Muscle of leg (tissue), 11 donors: ENCODE measurements around the gene ESCO1. TPM values are rescaled to one million over a fixed set of nuclear protein-coding genes. Genes with fewer than 3 reads are reported as not detected.

ENCODE experiments used
- DNase-seq: peaks from one replicate; pipeline ENCODE4 v3.0.0; 2013
- H3K27ac ChIP-seq: one replicate; pipeline ENCODE4 v1.5.1; 2013; ENCODE audit warnings: mild to moderate bottlenecking, low read length, control low read depth
- H3K27me3 ChIP-seq: one replicate; pipeline ENCODE4 v1.6.1; 2013; ENCODE audit warnings: low read length; ENCODE audit not compliant: control insufficient read depth, insufficient read depth
- H3K36me3 ChIP-seq: one replicate; pipeline ENCODE4 v1.6.1; 2013; ENCODE audit warnings: low read length; ENCODE audit not compliant: control insufficient read depth, insufficient read depth
- H3K4me1 ChIP-seq: one replicate; pipeline ENCODE4 v1.6.1; 2013; ENCODE audit warnings: low read length; ENCODE audit not compliant: control insufficient read depth, insufficient read depth
- H3K4me3 ChIP-seq: one replicate; pipeline ENCODE4 v1.5.1; 2013; ENCODE audit warnings: low read length, control low read depth
- H3K9me3 ChIP-seq: replicated peaks from 2 replicates; pipeline ENCODE4 v1.6.1; 2013; ENCODE audit warnings: low read depth, low read length; ENCODE audit not compliant: control insufficient read depth
- WGBS: methylation state at CpG from one replicate; pipeline ENCODE4 v1.1.5; 2013; ENCODE audit warnings: missing lambda C conversion rate; ENCODE audit not compliant: insufficient coverage; 5-methylcytosine and 5-hydroxymethylcytosine counted together
- polyA plus RNA-seq, 8 donors: library from polyadenylated mRNA; unstranded; fragments of 120-200 nt; gene quantifications; one replicate each; pipeline versions ENCODE4 v1.2.1 to v1.2.3, GENCODE V29; 2013; ENCODE audit warnings: inconsistent platforms in 1 of 8, low replicate concordance in 1 of 8; ENCODE audit not compliant: insufficient read length in 8 of 8, insufficient read depth in 1 of 8
- total RNA-seq: library from RNA; stranded (reverse); fragments of 120-200 nt; gene quantifications from one replicate; pipeline ENCODE4 v1.2.4, GENCODE V29; 2013

ESCO1 gene
- total and polyA plus RNA-seq, 9 donors = 16.9 to 28.5 (median 19.3) TPM

DNA sequence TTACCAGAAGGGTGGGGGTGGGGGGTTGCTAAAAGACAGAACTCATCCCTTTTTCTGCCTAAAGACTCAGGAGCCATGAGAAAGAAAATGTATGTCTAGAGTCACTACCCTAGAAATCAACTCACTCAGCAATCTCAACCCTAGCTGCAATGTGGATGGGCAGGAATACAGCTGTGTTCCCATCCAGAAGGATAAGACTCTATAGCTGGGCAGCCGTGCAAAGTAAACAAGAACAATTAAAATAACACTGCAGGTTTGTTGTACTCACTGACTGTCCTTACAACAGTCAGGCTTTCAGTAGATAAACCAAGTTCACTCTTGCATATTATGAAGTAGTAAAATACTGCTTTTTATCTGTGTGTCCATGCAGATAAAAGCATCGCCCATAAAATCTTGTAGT lies 74.0 kb downstream of the ESCO1 start:
- Histone ChIP-seq H3K9me3 (no peaks in the 10 kb centered on the region), H3K27me3 (no peaks in the 10 kb centered on the region), H3K4me3 (no peak overlapping the region), H3K27ac (no peak overlapping the region), H3K36me3 (peaks cover 24% of the 10 kb centered on the region), H3K4me1 (no peaks in the 10 kb centered on the region)
- WGBS = no CpG with 5 or more reads among the region's 2 CpGs
- no peak for DNase-seq

DNA sequence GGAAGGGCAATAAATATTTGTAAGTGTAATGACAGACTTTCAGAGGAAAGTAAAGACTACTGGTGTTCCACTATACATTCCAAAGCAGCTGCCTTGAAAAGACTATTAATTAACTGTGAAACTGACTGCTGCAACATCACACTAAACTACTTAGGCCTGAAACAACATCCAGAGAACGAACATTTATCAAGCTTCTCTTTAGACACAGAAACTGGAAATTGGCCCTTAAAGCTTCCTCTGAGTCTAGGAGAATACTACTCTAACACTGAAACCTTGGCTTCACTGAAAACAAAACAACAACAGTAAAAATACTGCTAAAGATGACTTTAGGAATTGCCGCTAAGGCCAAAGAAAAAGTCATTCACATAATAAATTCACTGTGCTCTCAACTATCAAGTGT lies 74.6 kb downstream of the ESCO1 start:
- Histone ChIP-seq H3K36me3 (peaks cover 20% of the 10 kb centered on the region), H3K27me3 (no peaks in the 10 kb centered on the region), H3K4me3 (no peak overlapping the region), H3K9me3 (no peaks in the 10 kb centered on the region), H3K4me1 (no peaks in the 10 kb centered on the region), H3K27ac (no peak overlapping the region)
- 33% methylated on average over 1 of the region's 2 CpGs for WGBS
- no peak for DNase-seq

DNA sequence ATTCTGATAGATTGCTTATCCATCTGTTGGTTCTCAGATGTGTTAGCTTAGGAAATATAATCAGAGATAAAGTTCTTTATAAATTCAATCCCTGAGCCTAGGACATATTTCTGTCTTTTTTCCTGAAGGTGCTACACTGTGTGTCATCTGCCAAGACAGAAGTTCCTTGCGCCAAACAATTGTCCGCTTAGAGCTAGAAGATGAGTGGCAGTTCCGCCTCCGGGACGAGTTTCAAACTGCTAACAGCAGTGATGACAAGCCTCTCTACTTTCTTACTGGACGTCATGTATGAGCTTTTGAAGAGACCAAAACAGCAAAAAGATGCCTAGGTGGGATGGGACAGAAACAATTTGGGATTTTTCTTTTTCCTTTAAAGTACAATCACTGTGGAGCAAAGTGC lies 78.0 kb downstream of the ESCO1 start:
- Histone ChIP-seq H3K4me3 (no peak overlapping the region), H3K36me3 (peaks cover 15% of the 10 kb centered on the region), H3K4me1 (no peaks in the 10 kb centered on the region), H3K27ac (no peak overlapping the region), H3K27me3 (no peaks in the 10 kb centered on the region), H3K9me3 (no peaks in the 10 kb centered on the region)
- no CpG with 5 or more reads among the region's 6 CpGs for WGBS
- no peak for DNase-seq

DNA sequence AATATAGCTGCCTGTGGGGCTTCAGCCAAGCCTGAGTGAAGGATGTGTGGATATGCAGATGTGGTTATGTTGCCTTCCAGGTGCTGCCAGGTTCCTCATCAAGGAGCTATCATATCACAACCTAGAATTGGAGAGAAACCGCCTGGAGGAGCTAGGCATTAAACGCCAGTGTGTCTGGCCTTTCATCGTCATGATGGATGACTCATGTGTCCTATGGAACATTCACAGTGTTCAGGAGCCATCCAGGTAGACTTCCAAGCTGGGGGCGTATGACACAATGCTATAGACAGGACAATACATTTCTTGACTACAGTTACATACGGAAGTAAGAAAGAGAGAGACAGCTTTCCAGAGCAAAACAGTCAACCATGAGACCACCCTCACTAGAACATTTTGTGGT lies 86.8 kb downstream of the ESCO1 start:
- Histone ChIP-seq H3K27ac (no peak overlapping the region), H3K4me1 (no peaks in the 10 kb centered on the region), H3K36me3 (peaks cover 15% of the 10 kb centered on the region), H3K27me3 (no peaks in the 10 kb centered on the region), H3K4me3 (no peak overlapping the region), H3K9me3 (peaks cover 4% of the 10 kb centered on the region)
- WGBS = 88% methylated on average over 3 of the region's 5 CpGs
- DNase-seq = no peak

DNA sequence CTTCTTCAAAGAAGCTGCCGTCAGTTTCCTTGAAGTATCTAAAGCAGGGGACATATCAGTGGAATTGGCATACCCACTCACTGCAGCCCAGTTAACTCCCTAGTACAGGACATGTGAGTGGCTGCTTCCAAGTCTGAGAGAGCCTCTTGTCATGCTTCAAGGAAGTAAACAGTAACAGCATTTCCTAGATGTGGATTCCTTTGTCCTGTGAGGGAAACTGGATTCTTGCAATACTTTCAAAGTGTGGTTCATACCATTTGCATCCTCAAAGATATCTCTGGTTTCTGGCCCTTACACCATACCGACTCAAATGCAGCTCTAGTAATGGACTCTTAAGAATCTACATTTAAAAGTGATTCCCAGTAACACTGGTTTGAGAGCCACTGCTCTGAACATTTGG lies 87.2 kb downstream of the ESCO1 start:
- Histone ChIP-seq H3K27me3 (no peaks in the 10 kb centered on the region), H3K36me3 (peaks cover 15% of the 10 kb centered on the region)
- 83% methylated on average over 1 of the region's 2 CpGs for WGBS

DNA sequence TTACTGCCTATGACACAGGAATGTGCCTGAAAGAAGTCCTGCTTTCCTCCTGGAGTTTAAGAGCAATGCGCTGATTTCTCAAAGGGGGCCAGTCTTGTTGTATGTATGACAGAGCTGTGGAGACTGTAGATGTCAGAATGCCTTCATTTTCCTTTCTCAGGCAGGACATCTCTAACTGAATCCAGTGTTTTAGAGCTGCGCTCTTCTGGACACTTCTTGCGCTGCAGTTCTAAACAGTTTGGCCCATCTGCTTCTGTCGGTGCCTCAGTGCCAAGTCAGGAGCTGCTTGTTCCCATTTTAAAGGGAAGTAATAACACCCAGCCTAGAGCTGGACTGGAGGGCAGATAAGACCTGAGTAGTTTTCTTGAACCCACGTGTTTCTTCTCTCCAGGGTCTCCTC lies 91.4 kb downstream of the ESCO1 start:
- Histone ChIP-seq H3K27me3 (no peaks in the 10 kb centered on the region), H3K9me3 (peaks cover 4% of the 10 kb centered on the region), H3K4me1 (peaks cover 5% of the 10 kb centered on the region), H3K4me3 (no peak overlapping the region), H3K36me3 (peaks cover 7% of the 10 kb centered on the region), H3K27ac (no peak overlapping the region)
- DNase-seq = no peak
- 93% methylated on average over 3 of the region's 5 CpGs for WGBS

More for the DNA sequence above, 87.2 kb downstream of the ESCO1 start:
- no peak for DNase-seq
- Histone ChIP-seq H3K4me1 (no peaks in the 10 kb centered on the region), H3K9me3 (peaks cover 4% of the 10 kb centered on the region), H3K4me3 (no peak overlapping the region), H3K27ac (no peak overlapping the region)

DNA sequence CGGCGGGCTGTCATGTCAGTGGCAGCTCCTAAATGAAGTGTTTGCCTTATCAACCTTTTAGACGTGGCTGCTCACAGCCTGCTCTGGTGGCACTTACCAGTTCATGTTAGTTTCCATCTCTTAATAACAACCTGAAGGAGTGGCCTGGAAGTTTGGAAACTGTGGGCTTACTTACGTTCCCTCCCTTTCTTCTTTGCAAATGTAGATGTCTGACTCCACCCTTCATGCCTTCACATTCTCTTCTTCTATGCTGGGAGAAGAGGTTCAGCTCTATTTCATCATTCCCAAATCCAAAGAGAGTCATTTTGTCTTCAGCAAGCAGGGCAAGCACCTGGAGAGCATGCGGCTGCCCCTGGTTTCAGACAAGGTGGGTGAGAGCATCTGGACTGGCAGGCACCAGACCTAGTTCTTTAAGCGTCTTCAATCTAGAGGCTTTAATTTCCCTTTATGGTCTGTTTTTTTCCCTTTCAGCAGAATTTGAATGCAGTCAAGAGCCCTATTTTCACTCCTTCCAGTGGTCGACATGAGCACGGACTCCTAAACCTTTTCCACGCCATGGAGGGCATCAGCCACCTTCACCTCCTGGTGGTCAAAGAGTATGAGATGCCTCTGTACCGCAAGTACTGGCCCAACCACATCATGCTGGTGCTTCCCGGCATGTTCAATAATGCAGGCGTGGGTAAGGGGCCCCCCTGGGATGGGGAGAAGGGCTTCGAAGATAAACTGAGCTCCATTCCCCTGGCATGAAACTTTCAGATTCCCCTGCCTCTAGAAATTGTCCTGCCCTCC lies 92.4 kb downstream of the ESCO1 start:
- Histone ChIP-seq H3K36me3 (peaks cover 5% of the 10 kb centered on the region), H3K27ac (no peak overlapping the region), H3K4me3 (no peak overlapping the region), H3K27me3 (no peaks in the 10 kb centered on the region), H3K4me1 (peaks cover 5% of the 10 kb centered on the region), H3K9me3 (peaks cover 4% of the 10 kb centered on the region)
- 95% methylated on average over 5 of the region's 13 CpGs for WGBS
- DNase-seq = no peak

DNA sequence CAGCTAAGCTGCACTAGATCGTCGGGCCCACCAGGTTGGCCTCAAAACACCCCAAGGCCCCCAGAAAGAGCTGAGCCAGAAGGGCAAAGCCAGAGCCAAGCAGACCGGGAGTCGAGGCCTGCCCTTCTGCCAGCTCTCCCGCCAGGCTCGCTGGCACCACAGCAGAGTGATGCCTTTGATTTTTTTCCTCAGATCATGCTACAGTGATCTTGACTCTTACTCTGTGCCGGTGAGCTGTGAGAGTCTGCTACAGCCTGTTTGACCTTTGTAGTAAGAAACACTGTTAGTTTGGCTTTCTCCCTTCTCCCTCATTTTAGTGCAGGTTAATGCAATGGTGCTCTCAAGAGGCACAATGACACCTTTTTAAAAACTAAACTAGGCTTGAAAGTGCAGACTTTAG lies 97.8 kb downstream of the ESCO1 start:
- H3K27ac ChIP-seq = no peak overlapping the region
- H3K9me3 ChIP-seq = no peaks in the 10 kb centered on the region
- 72% methylated on average over 6 of the region's 7 CpGs for WGBS
- no peak for DNase-seq
- H3K4me1 ChIP-seq = peaks cover 10% of the 10 kb centered on the region
- H3K4me3 ChIP-seq = no peak overlapping the region
- H3K36me3 ChIP-seq = no peaks in the 10 kb centered on the region
- no peaks in the 10 kb centered on the region for H3K27me3 ChIP-seq

DNA sequence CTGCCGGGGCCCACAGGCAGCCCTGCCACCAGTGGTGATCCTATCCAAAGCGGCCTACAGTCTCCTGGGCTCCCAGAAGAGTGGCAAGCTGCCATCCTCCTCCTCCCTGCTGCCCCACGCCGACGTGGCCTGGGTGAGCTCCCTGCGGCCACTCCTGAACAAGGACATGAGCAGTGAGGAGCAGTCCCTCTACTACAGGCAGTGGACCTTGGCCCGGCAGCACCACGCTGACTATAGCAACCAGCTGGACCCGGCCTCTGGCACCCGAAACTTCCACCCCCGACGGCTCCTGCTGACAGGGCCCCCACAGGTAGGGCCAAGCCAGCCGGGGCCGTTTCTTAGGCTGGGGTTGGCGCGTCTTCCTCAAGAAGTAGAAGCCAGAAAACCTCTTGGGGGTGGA lies 100.5 kb downstream of the ESCO1 start:
- no peak for DNase-seq
- 81% methylated on average over 14 of the region's 16 CpGs for WGBS
- Histone ChIP-seq H3K27ac (no peak overlapping the region), H3K4me1 (peaks cover 6% of the 10 kb centered on the region), H3K27me3 (no peaks in the 10 kb centered on the region), H3K4me3 (no peak overlapping the region), H3K36me3 (no peaks in the 10 kb centered on the region), H3K9me3 (no peaks in the 10 kb centered on the region)

DNA sequence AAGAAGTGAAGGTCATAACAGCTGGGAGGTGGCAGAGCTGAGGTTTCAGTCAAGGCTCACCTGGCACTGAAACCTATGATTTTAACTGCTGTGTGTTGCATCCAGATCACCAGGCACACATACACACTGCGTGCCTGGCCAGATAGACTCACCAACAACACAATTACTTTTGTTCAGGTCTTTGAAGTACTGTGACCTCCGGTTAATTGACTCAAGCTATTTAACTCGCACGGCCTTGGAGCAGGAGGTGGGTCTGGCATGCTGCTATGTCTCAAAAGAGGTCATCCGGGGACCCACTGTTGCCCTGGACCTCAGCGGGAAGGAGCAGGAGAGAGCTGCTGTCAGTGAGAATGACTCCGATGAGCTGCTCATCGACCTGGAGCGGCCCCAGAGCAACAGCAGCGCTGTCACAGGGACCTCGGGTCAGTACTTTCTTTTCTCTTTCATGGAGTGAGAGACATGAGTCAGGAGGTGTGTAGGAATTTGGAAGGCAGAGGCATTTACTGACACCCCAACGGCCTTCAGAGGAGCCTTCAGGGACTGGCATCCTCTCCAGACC lies 104.1 kb downstream of the ESCO1 start:
- Histone ChIP-seq H3K27me3 (no peaks in the 10 kb centered on the region), H3K27ac (no peak overlapping the region), H3K4me3 (no peak overlapping the region), H3K9me3 (no peaks in the 10 kb centered on the region), H3K36me3 (no peaks in the 10 kb centered on the region), H3K4me1 (no peaks in the 10 kb centered on the region)
- 49% methylated on average over 7 of the region's 12 CpGs for WGBS
- no peak for DNase-seq
